HG02642 (cell line): Measurements from ENCODE around the gene MTRR.
A peak's percentile ranks its signal among the peaks of the same experiment; 100 is the strongest.

Experiments
- ATAC-seq: cut with Tn5 transposase; IDR thresholded peaks from one replicate; pipeline ENCODE4 v1.9.1; 2021; ENCODE audit warnings: mild to moderate bottlenecking; ENCODE audit not compliant: unreplicated experiment, poor library complexity

MTRR gene

GRCh38 chr5:7868773-7869473 lies at the start of gene MTRR, which contains the start of gene FASTKD3:
Gene MTRR (plus strand): TSS chr5:7869148. CDS start chr5:7870795, 1,647 bp downstream.
Gene FASTKD3 (minus strand): TSS chr5:7869031. CDS start chr5:7868083, 948 bp downstream.
- peak; percentile 99 for ATAC-seq

GRCh38 chr5:7822449-7822848 lies 46.5 kb upstream of the MTRR start:
- no peak for ATAC-seq

DNA sequence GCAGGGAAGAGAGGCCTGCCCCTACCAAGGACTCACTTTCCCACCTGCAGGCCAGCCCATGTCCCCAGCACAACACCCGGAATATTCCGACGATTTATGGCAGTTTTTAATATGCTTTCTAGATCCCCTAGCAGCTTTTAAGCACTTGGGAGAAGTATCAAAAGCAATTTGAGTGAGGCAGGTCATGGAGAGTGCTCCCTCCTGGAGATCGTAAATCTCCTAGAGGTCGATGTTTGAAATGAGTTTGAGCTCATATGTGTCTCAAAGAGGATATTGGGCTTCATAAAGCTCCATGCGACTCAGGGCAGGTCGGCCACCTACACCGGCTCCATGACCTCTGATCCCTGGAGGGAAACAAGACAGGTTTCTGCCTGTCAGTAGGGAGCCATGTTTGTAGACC lies 45.4 kb upstream of the MTRR start:
- no peak for ATAC-seq

- ATAC-seq = no peak
Measured at GRCh38 chr5:7824995-7825394, 44.0 kb upstream of the MTRR start.

DNA sequence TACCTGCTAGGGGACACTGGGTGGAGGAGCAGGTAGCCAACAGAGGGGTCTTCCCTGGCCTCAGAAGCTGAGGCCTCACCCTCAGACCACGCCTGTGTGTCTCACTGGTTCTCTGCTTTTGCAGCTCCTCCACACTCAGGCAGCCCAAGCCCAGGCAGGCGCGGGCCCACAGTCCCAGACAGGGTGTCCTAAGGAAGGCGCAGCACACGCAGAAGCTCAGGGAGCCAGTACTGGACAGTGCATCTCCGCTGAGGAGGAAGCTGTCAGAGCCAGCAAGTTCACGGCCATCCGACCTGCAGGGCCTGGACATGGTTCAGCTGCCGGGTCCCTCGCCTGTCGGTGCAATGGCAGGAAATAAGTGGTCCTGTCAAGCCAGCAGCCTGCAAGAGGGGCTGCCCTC lies 43.3 kb upstream of the MTRR start:
- ATAC-seq = no peak

DNA sequence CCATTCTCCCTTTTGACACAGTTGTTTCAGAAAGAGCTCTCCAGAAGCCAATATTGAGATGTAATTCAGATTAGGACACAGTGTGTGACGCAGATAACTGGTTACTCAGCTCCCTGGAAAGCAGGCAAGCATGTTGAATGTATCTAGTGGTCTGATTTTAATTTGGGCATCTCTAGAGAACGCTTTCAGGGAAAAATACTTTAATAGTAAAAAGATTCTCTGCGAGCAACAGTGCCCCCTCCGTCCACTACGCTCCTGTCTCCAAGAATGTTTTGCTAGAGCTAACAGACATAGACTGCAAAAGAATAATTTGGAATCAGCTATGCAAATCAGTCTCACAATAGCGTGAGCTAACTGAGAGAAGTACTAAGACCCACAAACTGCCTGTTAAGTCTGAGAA lies 41.3 kb upstream of the MTRR start:
- no peak for ATAC-seq

- ATAC-seq = no peak
Measured at GRCh38 chr5:7828269-7828668, 40.7 kb upstream of the MTRR start.

DNA sequence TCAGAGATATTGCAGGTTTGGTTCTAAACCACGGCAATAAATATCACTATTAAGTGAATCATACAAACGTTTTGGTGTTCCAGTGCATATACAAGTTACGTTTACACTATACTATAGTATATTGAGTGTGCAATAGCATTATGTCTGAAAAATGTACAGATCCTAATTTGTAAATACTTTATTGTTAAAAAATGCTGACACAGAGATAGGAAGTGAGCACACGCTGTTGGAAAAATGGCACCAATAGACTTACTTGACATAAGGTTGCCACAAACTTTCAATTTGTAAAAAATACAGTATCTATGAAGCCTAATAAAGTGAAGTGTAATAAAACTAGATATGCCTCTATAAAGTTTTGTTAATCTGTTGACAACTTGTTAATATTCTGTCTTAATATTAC lies 34.0 kb upstream of the MTRR start:
- ATAC-seq = no peak

DNA sequence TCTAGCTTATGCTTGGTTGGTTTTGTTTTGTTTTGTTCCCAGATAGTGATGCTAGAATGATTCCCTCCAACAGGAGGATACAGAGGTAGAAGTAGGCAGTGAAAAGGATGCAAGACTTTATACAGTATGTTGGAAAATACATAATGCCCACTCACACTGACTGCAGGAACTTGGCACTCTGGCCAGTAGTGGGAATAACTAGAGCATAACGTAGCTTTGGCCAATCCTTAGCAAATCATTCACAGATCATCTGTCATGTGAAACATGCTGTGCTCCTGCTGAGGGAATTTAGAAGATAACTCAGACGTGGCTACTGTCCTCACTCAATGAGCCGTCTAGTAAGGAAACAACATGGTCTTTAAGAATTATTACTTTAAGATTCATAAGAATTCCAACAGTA lies 31.5 kb upstream of the MTRR start:
- ATAC-seq = no peak

DNA sequence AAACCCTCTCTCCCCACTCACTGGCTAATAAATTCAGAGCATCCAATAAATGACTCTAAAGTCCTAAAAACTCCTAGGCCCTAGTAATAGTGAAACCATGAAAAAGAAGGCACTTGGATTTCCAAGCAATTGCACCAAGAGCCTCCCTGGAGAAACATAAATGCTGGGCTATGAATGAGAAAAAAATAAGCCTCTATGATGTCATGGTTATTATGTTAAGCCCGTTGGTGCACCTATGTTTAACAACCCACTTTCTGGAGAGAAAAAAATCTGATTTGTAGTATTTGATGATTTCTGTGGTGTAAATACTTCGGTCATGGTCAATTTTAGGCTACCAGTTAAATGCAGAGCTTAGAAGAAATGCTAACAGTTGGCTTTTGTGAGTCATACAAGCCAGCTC lies 26.4 kb upstream of the MTRR start:
- no peak for ATAC-seq

GRCh38 chr5:7844901-7845300 lies 24.0 kb upstream of the MTRR start:
- no peak for ATAC-seq

DNA sequence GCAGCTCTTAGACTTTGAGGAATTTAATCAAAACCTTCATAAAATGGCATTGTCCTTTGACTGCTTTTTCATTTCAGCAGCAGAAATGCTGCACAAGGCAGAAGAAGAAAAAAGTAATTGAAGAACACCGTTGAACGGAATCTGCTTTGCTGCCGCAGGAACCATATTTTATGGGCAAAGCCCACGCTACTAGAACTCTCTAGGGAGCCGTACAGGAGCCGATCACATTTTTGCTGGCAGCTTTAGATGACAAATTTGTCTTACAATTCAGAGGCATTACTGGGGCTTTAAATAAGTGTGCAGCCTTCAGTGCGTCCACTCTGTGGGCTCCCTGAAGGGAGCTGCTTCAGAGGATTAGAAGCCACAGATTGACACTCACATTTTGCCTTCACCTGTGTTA lies 23.4 kb upstream of the MTRR start:
- no peak for ATAC-seq

- ATAC-seq = no peak
Measured at GRCh38 chr5:7846327-7846726, 22.6 kb upstream of the MTRR start.

GRCh38 chr5:7848296-7848695 lies 20.7 kb upstream of the MTRR start:
- no peak for ATAC-seq

DNA sequence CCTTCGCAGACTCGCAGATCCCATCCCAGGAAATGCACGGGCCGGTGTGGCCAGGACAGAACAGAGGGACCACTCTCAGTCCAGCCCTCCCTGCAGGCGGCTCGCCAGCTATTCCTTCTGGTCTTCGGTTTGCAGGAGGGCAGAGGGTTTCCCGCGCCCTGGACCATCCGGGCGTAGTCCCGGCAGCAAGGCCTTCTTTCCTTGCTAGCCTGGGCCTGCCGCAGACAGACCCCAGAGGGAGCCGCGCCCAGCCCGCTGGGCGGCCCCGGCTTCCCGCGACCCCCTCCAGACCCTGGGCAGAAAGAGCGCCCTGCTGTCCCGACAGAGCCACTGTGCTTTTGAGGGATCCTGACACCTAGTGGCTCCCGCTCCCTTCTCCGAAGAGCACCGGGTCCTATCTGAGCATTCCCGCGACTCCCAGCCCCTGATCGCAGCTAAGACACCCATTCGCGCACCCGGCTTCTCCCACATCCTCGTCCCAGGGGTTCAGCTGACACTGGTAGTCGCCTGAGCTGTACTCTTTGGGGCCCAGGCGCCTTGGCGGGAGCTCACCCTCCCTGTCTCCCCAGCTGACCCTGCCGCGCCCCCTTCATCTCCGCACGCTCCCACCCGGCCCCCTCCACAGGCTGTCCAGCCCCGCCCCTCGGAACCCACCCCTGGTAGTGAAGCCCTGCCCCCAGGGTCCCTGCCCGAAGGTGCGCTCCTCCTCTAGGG lies 19.1 kb upstream of the MTRR start:
- ATAC-seq = peak; percentile 9

DNA sequence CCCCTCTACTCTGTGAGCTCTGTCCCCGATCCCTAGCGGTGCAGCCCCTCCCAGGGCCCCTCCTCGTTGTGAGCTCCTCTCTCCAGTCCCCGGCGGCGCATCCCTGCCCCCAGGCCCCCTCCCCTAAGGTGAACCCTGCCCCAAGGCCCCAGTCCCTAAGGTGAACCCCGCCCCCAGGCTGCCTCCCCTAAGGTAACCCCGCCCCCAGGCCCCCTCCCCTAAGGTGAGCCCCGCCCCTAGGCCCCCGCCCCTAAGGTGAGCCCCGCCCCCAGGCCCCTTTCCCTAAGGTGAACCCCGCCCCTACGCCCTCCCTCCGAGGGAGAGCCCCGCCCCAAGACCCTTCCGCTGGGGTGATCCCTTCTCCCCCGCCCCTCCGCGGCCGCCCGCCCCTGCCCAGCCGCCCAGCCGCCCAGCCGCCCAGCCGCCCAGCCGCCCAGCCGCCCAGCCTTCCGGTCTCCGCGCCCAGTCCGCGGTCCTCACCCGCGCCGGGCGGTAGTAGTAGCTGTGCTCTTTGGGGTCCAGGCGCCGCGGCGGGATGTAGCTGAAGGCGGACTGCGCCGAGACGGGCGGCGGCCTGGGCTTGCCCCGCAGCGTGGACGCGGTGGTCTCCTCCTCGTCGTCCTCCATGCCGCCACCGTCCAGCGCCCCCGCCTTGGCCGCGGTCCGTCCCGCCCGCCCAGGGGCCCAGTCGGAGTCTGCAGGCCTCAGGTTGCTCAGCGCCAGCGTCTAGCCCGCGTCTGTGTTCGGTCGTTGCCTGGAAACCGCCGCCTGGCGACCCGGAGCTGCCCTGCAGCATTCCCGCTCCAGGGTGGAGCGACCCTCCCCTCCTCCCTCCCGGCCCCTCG lies 18.3 kb upstream of the MTRR start, which contains the start of gene CFAP90:
CFAP90 (minus strand) TSS at position 739 of the 845 bp plus-strand sequence; CDS start at position 627, 112 bp downstream.
- ATAC-seq = peak; percentile 36

GRCh38 chr5:7851240-7851592 lies 17.7 kb upstream of the MTRR start:
- ATAC-seq = no peak

DNA sequence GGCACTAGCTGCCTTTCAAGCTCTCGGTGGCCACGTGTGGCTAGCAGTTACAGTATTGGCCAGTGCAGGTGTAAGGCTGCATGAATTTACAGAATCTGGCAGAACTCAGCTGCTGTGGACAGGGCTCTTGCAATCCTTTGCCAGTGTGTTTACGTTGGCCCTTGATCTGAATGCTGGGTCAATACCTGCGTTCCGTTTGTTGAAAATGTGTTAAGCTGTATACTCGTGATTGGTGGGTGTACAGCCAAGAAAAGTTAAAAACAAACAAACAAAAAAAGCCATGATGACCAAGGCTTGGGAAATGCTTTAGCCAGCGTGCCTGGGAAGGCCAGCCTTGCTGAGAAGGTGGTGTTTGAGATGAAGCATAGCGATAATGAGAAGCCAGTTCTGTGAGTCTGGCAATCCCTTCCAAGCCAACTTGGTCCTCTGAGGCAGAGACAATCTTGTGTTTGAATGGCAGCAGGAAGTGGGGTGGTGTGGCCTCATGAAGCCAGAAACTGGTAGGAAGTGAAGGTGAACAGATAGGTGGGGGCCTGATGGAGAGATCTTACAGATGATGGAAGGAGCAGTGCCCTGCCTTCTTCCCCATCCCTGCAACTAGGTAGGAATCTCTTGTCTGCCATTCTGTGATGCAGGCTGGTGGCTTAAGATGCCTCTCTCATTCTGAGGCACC lies 17.2 kb upstream of the MTRR start:
- no peak for ATAC-seq

- ATAC-seq = no peak
Measured at GRCh38 chr5:7852542-7852941, 16.4 kb upstream of the MTRR start.

GRCh38 chr5:7852988-7853387 lies 16.0 kb upstream of the MTRR start:
- ATAC-seq = no peak
